RPMI7951 (cell line): ENCODE results near the gene SRGAP3. TPM values are rescaled to one million over a fixed set of nuclear protein-coding genes. Genes with fewer than 3 reads are reported as not detected.

Source experiments
- DNase-seq: peaks from one replicate; pipeline ENCODE4 v3.0.0-alpha.2; 2012; ENCODE audit warnings: low read depth
- total RNA-seq: library from RNA; depleted of rRNA; stranded (reverse); fragments of >200 nt; shearing (Covaris generic); gene quantifications from 2 replicates; pipeline ENCODE4 v1.2.3, GENCODE V29; 2014

The SRGAP3 gene
- total RNA-seq, 1 experiment from 2014 or later, result 2.3 TPM

- no peak for DNase-seq
Measured at GRCh38 chr3:9019259-9019961, 230.0 kb downstream of the SRGAP3 start.

- no peak for DNase-seq
Measured at GRCh38 chr3:9015250-9015649, 234.2 kb downstream of the SRGAP3 start.

GRCh38 chr3:9013782-9014563 lies 235.5 kb downstream of the SRGAP3 start:
- DNase-seq, result no peak

GRCh38 chr3:9012521-9012920 lies 236.9 kb downstream of the SRGAP3 start:
- DNase-seq, result no peak

GRCh38 chr3:9009976-9010545 lies 239.4 kb downstream of the SRGAP3 start:
- no peak for DNase-seq

GRCh38 chr3:9008550-9009255 lies 240.7 kb downstream of the SRGAP3 start:
- DNase-seq, result peak; percentile 50

GRCh38 chr3:9007928-9008327 lies 241.5 kb downstream of the SRGAP3 start:
- no peak for DNase-seq

- DNase-seq, result no peak
Measured at GRCh38 chr3:9007213-9007612, 242.2 kb downstream of the SRGAP3 start.

GRCh38 chr3:9000041-9000440 lies 249.4 kb downstream of the SRGAP3 start:
- no peak for DNase-seq

- no peak for DNase-seq
Measured at GRCh38 chr3:8997151-8997550, 252.3 kb downstream of the SRGAP3 start.

GRCh38 chr3:8996681-8997121 lies 252.7 kb downstream of the SRGAP3 start:
- DNase-seq, result no peak

- no peak for DNase-seq
Measured at GRCh38 chr3:8996216-8996615, 253.2 kb downstream of the SRGAP3 start.

GRCh38 chr3:8994226-8994625 lies 255.2 kb downstream of the SRGAP3 start:
- DNase-seq, result no peak

GRCh38 chr3:8993331-8993730 lies 256.1 kb downstream of the SRGAP3 start:
- DNase-seq, result no peak

- DNase-seq, result no peak
Measured at GRCh38 chr3:8992854-8993253, 256.6 kb downstream of the SRGAP3 start.

- DNase-seq, result no peak
Measured at GRCh38 chr3:8992199-8992598, 257.2 kb downstream of the SRGAP3 start.

- peak; percentile 26 for DNase-seq
Measured at GRCh38 chr3:8990266-8991215, 258.9 kb downstream of the SRGAP3 start.

- no peak for DNase-seq
Measured at GRCh38 chr3:8988791-8989558, 260.5 kb downstream of the SRGAP3 start.

- no peak for DNase-seq
Measured at GRCh38 chr3:8988384-8988655, 261.1 kb downstream of the SRGAP3 start.

GRCh38 chr3:8987645-8988383 lies 261.6 kb downstream of the SRGAP3 start:
- DNase-seq, result peak; percentile 48
